22Rv1 (cell line): ENCODE data around the gene SNX24.

Experiments
- H3K27ac ChIP-seq: fragments of 450-650 bp; 2 replicates; pipeline ENCODE4 v1.5.1; 2017
- CTCF ChIP-seq: fragments of 450-650 bp; IDR thresholded peaks from 2 replicates; pipeline ENCODE4 v1.5.1; 2017; ENCODE audit warnings: mild to moderate bottlenecking
- ZFX ChIP-seq: fragments of 450-650 bp; IDR thresholded peaks from 2 replicates; pipeline ENCODE4 v1.6.1; 2017; ENCODE audit warnings: antibody characterized with exemption, borderline replicate concordance

SNX24 gene

GRCh38 chr5:122944051-122944450 lies 98.6 kb downstream of the SNX24 start:
- H3K27ac ChIP-seq: no peak overlapping the region
- TF ChIP-seq CTCF (no peak), ZFX (no peak)

- TF ChIP-seq ZFX: no peak
- TF ChIP-seq CTCF: no peak
- no peak overlapping the region for H3K27ac ChIP-seq
These were observed 102.0 kb downstream of the SNX24 start for GRCh38 chr5:122947372-122947771.

- TF ChIP-seq ZFX (no peak), CTCF (no peak)
These were observed 102.4 kb downstream of the SNX24 start for GRCh38 chr5:122947772-122948171.

GRCh38 chr5:122948319-122948718 lies 102.9 kb downstream of the SNX24 start:
- TF ChIP-seq ZFX (no peak), CTCF (no peak)
- H3K27ac ChIP-seq: no peak overlapping the region

More at GRCh38 chr5:122947772-122948171, 102.4 kb downstream of the SNX24 start:
- no peak overlapping the region for H3K27ac ChIP-seq

GRCh38 chr5:122951658-122952057 lies 106.2 kb downstream of the SNX24 start:
- H3K27ac ChIP-seq: no peak overlapping the region
- TF ChIP-seq CTCF: no peak
- no peak for TF ChIP-seq ZFX

GRCh38 chr5:122954719-122955118 lies 109.3 kb downstream of the SNX24 start:
- H3K27ac ChIP-seq: no peak overlapping the region
- TF ChIP-seq CTCF (no peak), ZFX (no peak)

GRCh38 chr5:122957457-122957856 lies 112.0 kb downstream of the SNX24 start:
- TF ChIP-seq ZFX (no peak), CTCF (no peak)
- H3K27ac ChIP-seq: no peak overlapping the region
